Measurements from ENCODE around the gene HOXC6. TPM values are rescaled to one million over a fixed set of nuclear protein-coding genes. Genes with fewer than 3 reads are reported as not detected.
A peak's percentile ranks its signal among the peaks of the same experiment; 100 is the strongest.

The HOXC6 gene
- total RNA-seq, result not detected

DNA sequence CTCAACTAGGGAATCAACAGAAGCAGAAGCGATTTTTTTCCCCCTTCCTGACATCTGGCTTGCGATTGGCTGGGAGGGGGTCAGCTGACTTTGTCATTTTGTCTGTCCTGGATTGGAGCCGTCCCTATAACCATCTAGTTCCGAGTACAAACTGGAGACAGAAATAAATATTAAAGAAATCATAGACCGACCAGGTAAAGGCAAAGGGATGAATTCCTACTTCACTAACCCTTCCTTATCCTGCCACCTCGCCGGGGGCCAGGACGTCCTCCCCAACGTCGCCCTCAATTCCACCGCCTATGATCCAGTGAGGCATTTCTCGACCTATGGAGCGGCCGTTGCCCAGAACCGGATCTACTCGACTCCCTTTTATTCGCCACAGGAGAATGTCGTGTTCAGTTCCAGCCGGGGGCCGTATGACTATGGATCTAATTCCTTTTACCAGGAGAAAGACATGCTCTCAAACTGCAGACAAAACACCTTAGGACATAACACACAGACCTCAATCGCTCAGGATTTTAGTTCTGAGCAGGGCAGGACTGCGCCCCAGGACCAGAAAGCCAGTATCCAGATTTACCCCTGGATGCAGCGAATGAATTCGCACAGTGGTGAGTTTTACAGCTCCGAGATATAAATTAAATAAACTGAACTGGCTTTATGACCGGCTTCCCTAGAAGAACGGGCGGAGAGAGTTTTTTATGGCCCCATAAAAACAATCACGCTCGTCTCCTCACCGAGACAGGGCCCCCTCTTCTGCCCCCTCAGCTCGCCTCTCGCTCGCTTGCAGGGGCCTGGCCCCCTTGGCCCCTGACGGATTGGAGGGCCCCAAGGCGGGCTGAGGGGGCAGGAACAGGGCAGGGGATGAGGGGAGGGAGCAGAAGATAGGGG lies at the start of gene HOXC6:
Gene HOXC6, plus strand, starts transcription at position 127 of the 888 bp plus-strand sequence. Its CDS starts 82 bp downstream, at position 209.
- H3K27ac Mint-ChIP-seq, result no peak within 1 kb of the TSS
- ChIA-PET CTCF (interaction anchor here (0.6 to 12.9 kb wide), 5 partner anchors 43 to 181 kb away, joined by 3 to 248 read pairs (median 4); partner anchors contain the start of genes HOXC10 and SMUG1), POLR2A (interaction anchor here (0.7 to 1.0 kb wide), 2 partner anchors 24 to 166 kb away, joined by 3 read pairs; no protein-coding TSS in a partner anchor)
- H3K4me3 Mint-ChIP-seq, result no peak within 1 kb of the TSS
- H3K4me1 Mint-ChIP-seq (ENCODE audit: low read depth), result peaks cover 21% of the 10 kb centered on the region
- H3K9me3 Mint-ChIP-seq (ENCODE audit: insufficient read depth), result no peaks in the 10 kb centered on the region
- DNase-seq, result no peak
- no peak for ATAC-seq
- no peaks in the 10 kb centered on the region for H3K36me3 Mint-ChIP-seq (ENCODE audit: low read depth)
- peaks cover 76% of the 10 kb centered on the region for H3K27me3 Mint-ChIP-seq (ENCODE audit: low read depth)

DNA sequence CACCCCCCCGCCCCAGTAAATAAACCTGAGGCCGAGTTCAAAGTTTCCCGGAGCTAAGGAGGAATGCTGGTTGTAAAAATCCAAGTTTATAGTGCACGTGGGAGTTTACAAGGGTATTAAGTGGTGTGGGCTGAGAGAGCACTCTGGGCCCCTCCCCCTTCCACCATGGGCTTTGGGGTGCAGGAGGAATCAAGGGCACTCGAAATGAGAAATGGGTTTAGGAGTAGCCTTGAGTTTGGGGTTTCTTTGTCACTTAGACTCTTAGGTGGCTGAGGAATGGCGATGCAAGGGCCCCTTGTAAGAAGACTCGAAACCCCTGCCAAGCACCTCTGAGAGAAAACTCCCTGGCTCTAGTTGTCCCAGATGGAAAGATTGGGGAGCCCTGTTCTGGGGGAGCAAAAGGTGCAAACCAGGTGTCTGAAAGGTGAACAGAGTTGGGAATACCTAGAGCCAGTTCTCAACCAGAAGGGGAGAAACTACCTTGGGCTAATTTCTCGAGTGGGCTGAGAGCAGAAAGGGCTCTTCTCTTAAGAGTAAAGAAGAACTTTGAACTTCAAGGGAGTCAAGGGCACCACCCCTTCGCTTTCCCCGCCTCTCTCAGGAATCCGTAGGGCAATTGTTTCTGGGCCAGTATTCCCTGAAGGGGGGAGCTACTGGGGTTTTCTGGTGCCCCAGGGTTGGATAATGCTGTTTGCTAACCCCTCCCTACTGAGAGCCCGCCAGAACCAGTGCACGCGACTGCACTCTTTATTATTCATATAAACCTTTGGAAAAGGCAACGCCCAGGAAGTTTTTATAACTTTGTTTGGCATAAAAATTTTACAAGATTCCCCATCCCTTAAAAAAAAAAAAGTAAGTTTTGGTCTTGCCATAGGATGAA lies 49.5 kb upstream of the HOXC6 start:
- POLR2A ChIA-PET, result no interaction called here
- no peak for DNase-seq
- H3K4me1 Mint-ChIP-seq (ENCODE audit: low read depth), result peaks cover 19% of the 10 kb centered on the region

DNA sequence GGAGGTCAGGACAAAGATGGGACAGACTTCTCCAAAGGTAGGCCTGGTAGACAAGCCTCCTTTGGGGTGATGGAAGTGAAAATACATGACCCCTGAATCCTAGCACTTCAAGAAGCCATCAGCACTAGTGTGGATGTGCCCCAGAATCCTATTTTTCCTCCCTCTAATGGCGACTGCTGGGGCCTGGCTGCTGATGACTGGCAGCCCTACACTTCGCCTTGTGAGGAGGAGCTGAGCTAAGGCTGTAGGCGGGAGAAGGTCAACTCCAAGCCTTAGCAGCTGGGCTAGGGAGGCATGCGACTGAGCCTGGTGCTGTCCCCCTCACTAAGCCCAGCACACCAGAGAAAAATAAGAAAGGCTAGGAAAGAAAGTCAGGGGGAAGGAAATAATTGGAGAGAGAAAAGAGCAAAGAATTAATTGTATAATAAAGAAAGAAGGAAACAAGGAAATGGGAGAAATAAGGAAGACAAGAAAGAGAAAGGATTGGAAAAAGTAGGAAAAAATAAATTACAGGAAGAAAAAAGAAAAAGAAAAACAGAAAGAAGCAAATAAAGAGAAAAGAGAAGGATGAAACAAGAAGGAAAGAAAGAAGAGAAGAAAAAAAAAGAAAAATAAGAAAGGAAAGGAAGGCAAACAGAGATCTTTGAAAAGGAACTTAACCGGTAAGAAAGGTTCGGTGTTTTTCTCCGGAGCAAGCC lies 48.0 kb upstream of the HOXC6 start:
- H3K4me3 Mint-ChIP-seq, result no peak overlapping the region
- ChIA-PET POLR2A (interaction anchor here (0.5 to 0.7 kb wide), 2 partner anchors 45 to 221 kb away, joined by 3 to 4 read pairs; no protein-coding TSS in a partner anchor), CTCF (interaction anchor here (1.1 kb wide), 1 partner anchor 221 kb away, joined by 4 read pairs; no protein-coding TSS in a partner anchor)
- no peak overlapping the region for H3K27ac Mint-ChIP-seq
- no peak for ATAC-seq
- H3K27me3 Mint-ChIP-seq (ENCODE audit: low read depth), result peaks cover 92% of the 10 kb centered on the region
- H3K4me1 Mint-ChIP-seq (ENCODE audit: low read depth), result peaks cover 22% of the 10 kb centered on the region
- peaks cover 4% of the 10 kb centered on the region for H3K36me3 Mint-ChIP-seq (ENCODE audit: low read depth)
- no peak for DNase-seq
- H3K9me3 Mint-ChIP-seq (ENCODE audit: insufficient read depth), result no peaks in the 10 kb centered on the region

More for the DNA sequence above, 49.5 kb upstream of the HOXC6 start:
- no peak for ATAC-seq
- Mint-ChIP-seq H3K36me3 (ENCODE audit: low read depth) (peaks cover 4% of the 10 kb centered on the region), H3K27ac (no peak overlapping the region), H3K4me3 (no peak overlapping the region), H3K9me3 (ENCODE audit: insufficient read depth) (no peaks in the 10 kb centered on the region), H3K27me3 (ENCODE audit: low read depth) (peaks cover 89% of the 10 kb centered on the region)
- CTCF ChIA-PET, result interaction anchor here (1.1 to 1.4 kb wide), 2 partner anchors 10 to 27 kb away, joined by 3 read pairs; no protein-coding TSS in a partner anchor

DNA sequence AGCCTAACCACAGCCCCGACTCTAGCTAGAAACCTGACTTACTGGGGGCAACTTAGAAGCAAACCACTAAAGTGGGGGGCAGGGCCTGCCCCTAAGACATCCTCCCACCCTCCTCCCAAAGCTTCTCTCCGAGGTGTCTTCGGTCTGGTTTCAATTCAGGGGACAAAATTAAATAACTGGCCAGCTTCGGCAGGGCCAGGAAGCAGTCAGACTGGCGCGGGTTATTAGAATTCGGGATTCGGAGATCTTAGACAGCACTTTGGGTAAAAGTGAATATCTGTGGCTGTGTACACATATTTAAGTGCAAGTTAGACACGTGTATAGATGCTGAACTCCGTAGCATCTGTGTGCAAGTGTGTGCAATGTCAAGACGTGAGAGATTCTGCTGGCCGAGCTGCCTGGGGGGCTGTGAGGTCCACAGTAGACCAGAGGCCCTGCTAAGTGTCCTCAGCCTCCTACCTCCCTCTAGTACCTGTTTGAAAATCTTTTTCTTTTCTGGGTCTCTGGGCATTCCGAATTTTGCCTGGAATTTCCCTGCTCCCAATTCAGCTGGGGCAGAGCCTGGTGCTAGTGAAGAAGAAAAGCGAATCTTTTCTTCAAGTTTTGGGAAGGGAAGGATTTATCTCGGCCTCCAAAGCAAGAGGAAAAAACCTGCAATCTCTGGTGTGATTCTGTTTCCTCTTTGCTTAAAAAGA lies 47.3 kb upstream of the HOXC6 start:
- peaks cover 2% of the 10 kb centered on the region for H3K36me3 Mint-ChIP-seq (ENCODE audit: low read depth)
- POLR2A ChIA-PET, result interaction anchor here (0.5 to 0.7 kb wide), 2 partner anchors 46 to 221 kb away, joined by 3 to 4 read pairs; no protein-coding TSS in a partner anchor
- H3K9me3 Mint-ChIP-seq (ENCODE audit: insufficient read depth), result no peaks in the 10 kb centered on the region
- CTCF ChIA-PET, result interaction anchor here (0.5 to 1.1 kb wide), 2 partner anchors 23 to 220 kb away, joined by 3 to 4 read pairs; no protein-coding TSS in a partner anchor
- no peak for ATAC-seq
- peaks cover 21% of the 10 kb centered on the region for H3K4me1 Mint-ChIP-seq (ENCODE audit: low read depth)
- DNase-seq, result no peak
- H3K4me3 Mint-ChIP-seq, result no peak overlapping the region
- H3K27ac Mint-ChIP-seq, result no peak overlapping the region
- peaks cover 92% of the 10 kb centered on the region for H3K27me3 Mint-ChIP-seq (ENCODE audit: low read depth)

DNA sequence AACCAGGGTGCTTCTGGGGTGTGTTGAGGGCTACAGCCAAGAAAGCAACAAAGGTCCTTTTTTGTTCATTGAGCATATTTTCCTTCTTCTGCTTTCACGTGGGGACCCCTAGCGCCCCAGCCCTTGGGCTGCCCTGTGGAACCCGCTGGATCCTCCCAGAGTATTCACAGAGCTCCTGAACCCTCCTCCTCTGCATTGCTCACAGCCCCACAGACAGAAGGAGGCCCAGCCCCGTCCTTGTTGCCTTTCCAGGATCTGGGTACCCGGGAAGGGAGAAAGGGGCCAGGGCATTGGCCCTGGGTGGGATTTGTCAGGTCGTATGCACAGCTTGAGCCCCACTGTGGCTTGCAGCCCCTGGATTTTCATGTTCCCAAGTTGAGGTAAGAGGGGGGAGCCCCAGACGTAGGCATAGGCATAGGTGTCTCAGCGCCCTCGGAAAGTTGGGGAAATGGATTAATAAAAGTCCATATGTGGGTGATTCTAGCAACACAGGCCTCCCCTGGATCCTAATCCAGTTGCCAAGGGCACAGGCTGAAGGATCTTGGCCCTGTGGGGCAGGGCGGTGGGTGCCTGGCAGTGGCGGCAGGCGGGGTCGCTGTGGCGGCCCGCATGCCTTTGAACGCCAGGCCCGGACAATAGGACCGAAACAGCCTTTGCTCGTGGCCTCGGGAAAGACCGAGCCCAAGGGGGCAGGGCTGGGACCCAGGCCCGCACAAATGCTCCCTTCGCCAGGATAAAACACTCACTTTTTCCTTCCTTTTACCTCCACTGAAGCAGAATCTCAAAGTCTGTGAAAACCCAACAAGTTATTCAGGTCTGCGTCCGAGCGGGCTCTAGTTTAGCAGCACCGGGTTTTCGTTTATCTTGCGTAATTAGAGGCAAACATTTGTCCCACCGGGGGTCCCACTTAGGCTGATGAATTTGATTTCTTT lies 46.3 kb upstream of the HOXC6 start:
- POLR2A ChIA-PET, result no interaction called here
- Mint-ChIP-seq H3K9me3 (ENCODE audit: insufficient read depth) (no peaks in the 10 kb centered on the region), H3K27me3 (ENCODE audit: low read depth) (peaks cover 93% of the 10 kb centered on the region), H3K36me3 (ENCODE audit: low read depth) (peaks cover 2% of the 10 kb centered on the region), H3K4me1 (ENCODE audit: low read depth) (peaks cover 28% of the 10 kb centered on the region), H3K27ac (no peak overlapping the region), H3K4me3 (no peak overlapping the region)
- ATAC-seq (no peak), DNase-seq (no peak)
- CTCF ChIA-PET, result no interaction called here

DNA sequence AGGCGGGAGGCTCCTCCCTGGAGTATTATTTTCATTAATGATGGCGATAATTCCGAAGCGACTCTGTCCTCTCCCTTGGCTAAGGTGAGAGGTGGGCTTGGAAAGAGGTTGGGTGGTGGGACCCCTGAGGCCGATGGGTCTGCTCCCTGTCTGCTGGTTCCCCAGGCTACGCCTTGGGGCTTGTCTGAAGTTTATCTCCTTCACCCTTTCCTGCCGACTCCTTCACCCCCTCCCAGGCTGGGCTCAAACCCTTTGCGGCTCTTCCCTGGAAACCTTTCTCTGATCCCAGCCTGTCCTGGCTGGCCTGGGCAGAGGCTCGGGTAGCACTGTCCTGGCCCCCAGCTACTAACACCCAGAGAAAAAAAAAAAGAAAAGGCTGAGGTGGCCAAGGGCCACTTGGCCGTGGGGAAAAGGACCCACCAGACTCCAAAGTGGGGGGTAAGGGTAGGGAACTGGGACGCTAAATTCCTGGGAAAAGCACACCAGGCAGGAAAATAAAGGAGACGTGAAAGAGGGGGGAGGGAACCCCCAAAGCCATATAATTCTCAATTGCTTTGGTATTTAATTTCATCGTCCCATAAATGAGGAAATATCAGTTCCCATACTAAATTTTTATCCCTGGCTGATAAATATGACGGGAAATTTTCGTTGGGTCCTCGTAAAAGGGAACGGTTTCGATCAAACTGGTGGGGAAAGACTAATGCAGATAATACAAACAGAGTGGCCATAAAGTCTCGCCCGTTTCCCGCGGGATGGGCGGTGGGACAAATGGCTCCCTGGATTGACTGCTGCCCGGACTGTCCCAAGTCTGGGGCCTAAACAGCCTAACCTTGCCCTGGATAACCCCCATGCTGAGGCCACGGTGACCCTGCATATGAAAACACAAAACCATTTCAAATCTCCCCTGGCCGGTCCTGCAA lies 45.3 kb upstream of the HOXC6 start:
- Mint-ChIP-seq H3K4me3 (peak overlapping the region; percentile 12), H3K9me3 (ENCODE audit: insufficient read depth) (no peaks in the 10 kb centered on the region), H3K4me1 (ENCODE audit: low read depth) (peaks cover 30% of the 10 kb centered on the region), H3K27me3 (ENCODE audit: low read depth) (peaks cover 95% of the 10 kb centered on the region), H3K36me3 (ENCODE audit: low read depth) (peaks cover 2% of the 10 kb centered on the region), H3K27ac (no peak overlapping the region)
- CTCF ChIA-PET, result no interaction called here
- DNase-seq (no peak), ATAC-seq (no peak)
- POLR2A ChIA-PET, result no interaction called here

DNA sequence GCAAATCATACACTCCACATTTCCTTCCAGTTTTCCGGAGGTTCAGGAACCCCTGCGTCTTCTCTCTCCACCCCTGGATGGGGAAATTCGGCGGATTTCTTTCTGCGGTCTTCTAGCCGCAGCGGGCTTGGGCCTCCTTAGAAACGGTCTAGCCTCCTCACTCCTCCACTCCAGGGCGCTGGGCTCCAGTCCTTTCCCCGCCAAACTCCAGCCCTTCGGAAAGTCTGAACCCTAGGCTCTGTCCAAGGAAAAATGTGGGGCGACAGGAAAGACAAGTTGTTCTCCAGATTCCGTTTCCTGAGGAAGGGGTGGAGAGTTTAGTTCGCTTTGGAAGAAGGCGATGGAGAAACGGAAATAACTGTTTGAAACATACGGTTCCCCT lies 44.7 kb upstream of the HOXC6 start:
- CTCF ChIA-PET, result interaction anchor here (5.8 kb wide), 1 partner anchor 218 kb away, joined by 35 read pairs; no protein-coding TSS in a partner anchor

DNA sequence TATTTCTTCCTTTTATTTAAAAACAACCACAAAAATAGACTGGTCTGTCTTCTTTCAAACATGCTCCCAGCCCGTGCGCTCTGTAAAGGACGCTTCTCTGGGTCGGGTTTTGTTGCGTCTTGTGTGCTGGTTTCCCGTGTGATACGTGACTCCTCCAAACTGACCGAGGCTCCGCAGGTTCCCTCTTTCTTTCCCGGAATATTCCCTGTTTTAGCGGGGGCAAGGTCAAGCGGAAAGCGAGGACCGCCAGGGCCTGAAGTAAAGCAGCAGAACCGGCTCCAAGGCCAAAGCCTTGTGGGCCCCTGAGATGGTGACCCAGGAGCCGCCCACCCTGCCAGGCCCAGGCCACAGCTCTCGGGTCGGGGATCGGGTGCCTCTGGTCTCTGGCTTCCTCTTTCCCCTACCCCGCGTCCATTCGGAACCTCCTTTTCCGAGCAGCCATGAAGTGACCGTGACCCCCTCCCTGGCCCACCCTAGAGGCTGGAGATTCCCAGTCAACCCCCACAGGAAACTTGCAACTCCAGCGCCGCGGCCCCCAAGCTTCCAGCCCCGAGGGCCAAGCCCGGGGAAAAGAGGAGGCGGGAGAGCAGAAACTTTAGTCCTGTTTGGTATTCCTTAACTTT lies 44.2 kb upstream of the HOXC6 start:
- ChIA-PET CTCF (interaction anchor here (1.1 to 5.8 kb wide), 10 partner anchors 8 to 223 kb away, joined by 3 to 35 read pairs (median 7); partner anchors contain the start of genes HOXC5 and HOXC9), POLR2A (no interaction called here)
- Mint-ChIP-seq H3K4me1 (ENCODE audit: low read depth) (peaks cover 36% of the 10 kb centered on the region), H3K9me3 (ENCODE audit: insufficient read depth) (no peaks in the 10 kb centered on the region), H3K27me3 (ENCODE audit: low read depth) (peaks cover 93% of the 10 kb centered on the region), H3K36me3 (ENCODE audit: low read depth) (peaks cover 2% of the 10 kb centered on the region), H3K4me3 (no peak overlapping the region), H3K27ac (no peak overlapping the region)
- ATAC-seq (no peak), DNase-seq (no peak)

More for the DNA sequence above, 44.7 kb upstream of the HOXC6 start:
- Mint-ChIP-seq H3K4me1 (ENCODE audit: low read depth) (peaks cover 31% of the 10 kb centered on the region), H3K9me3 (ENCODE audit: insufficient read depth) (no peaks in the 10 kb centered on the region), H3K27ac (no peak overlapping the region), H3K27me3 (ENCODE audit: low read depth) (peaks cover 95% of the 10 kb centered on the region), H3K36me3 (ENCODE audit: low read depth) (peaks cover 2% of the 10 kb centered on the region), H3K4me3 (peak overlapping the region; percentile 12)
- no peak for ATAC-seq
- DNase-seq, result no peak
- POLR2A ChIA-PET, result no interaction called here

Data from activated CD8-positive, alpha-beta T cell treated with anti-CD3 and anti-CD28 coated beads, Interleukin-2, amount 10 ng/mL, durations not matched to agents 7 days and 5 days (primary cell).